GM21723 (cell line): ENCODE results near the gene MB21D2.

Experiments used
- ATAC-seq: cut with Tn5 transposase; IDR thresholded peaks from one replicate; pipeline ENCODE4 v1.9.1; 2021; ENCODE audit warnings: mild to moderate bottlenecking, moderate library complexity; ENCODE audit not compliant: unreplicated experiment

MB21D2 gene

GRCh38 chr3:192863091-192863420 lies 54.6 kb downstream of the MB21D2 start:
- no peak for ATAC-seq

GRCh38 chr3:192862408-192863090 lies 55.1 kb downstream of the MB21D2 start:
- no peak for ATAC-seq

- peak; percentile 50 for ATAC-seq
These were observed 55.7 kb downstream of the MB21D2 start for GRCh38 chr3:192861972-192862371.

GRCh38 chr3:192860454-192860853 lies 57.2 kb downstream of the MB21D2 start:
- ATAC-seq, result no peak

- no peak for ATAC-seq
These were observed 58.6 kb downstream of the MB21D2 start for GRCh38 chr3:192858849-192859585.

GRCh38 chr3:192857260-192857661 lies 60.4 kb downstream of the MB21D2 start:
- ATAC-seq, result no peak

- ATAC-seq, result no peak
These were observed 62.2 kb downstream of the MB21D2 start for GRCh38 chr3:192855434-192855833.

GRCh38 chr3:192851821-192852372 lies 65.8 kb downstream of the MB21D2 start:
- peak; percentile 34 for ATAC-seq

- peak; percentile 66 for ATAC-seq
These were observed 67.1 kb downstream of the MB21D2 start for GRCh38 chr3:192850451-192850981.

GRCh38 chr3:192849821-192850220 lies 67.8 kb downstream of the MB21D2 start:
- ATAC-seq, result peak; percentile 2

- ATAC-seq, result no peak
These were observed 69.1 kb downstream of the MB21D2 start for GRCh38 chr3:192848371-192849233.

- ATAC-seq, result no peak
These were observed 69.7 kb downstream of the MB21D2 start for GRCh38 chr3:192847941-192848340.

GRCh38 chr3:192845526-192845855 lies 72.2 kb downstream of the MB21D2 start:
- ATAC-seq, result no peak

GRCh38 chr3:192844836-192845525 lies 72.7 kb downstream of the MB21D2 start:
- ATAC-seq, result no peak

- ATAC-seq, result no peak
These were observed 73.2 kb downstream of the MB21D2 start for GRCh38 chr3:192844486-192844765.

GRCh38 chr3:192843723-192844485 lies 73.8 kb downstream of the MB21D2 start:
- no peak for ATAC-seq

GRCh38 chr3:192843119-192843518 lies 74.5 kb downstream of the MB21D2 start:
- ATAC-seq, result peak; percentile 25

- ATAC-seq, result no peak
These were observed 74.9 kb downstream of the MB21D2 start for GRCh38 chr3:192842711-192843110.

GRCh38 chr3:192842138-192842537 lies 75.5 kb downstream of the MB21D2 start:
- ATAC-seq, result no peak

- no peak for ATAC-seq
These were observed 76.2 kb downstream of the MB21D2 start for GRCh38 chr3:192841428-192841827.
